Measurements from ENCODE around the gene B4GALNT4. TPM values are rescaled to one million over a fixed set of nuclear protein-coding genes. Genes with fewer than 3 reads are reported as not detected.

Gene B4GALNT4
- total and polyA plus RNA-seq, 2 donors from 2014 or later = 0.82 to 1.4 TPM

GRCh38 chr11:373716-374551 is 4.6 kb downstream of the B4GALNT4 start:
- no peaks in the 10 kb centered on the region for H3K36me3 ChIP-seq (ENCODE audit: control insufficient read depth in 2 of 3, insufficient read depth in 3 of 3, low read length in 3 of 3)
- no peaks in the 10 kb centered on the region for H3K9me3 ChIP-seq (ENCODE audit: control insufficient read depth in 2 of 3, insufficient read depth in 1 of 3, low read length in 3 of 3)
- DNase-seq (peak in 1 of 5 donors; percentile 68), FAIRE-seq (no peak)
- no peak overlapping the region for H3K9ac ChIP-seq (ENCODE audit: low read length in 3 of 3)
- no peak overlapping the region for H3K4me3 ChIP-seq (ENCODE audit: low read length in 3 of 3)
- H3K27ac ChIP-seq (ENCODE audit: low read depth in 2 of 2, low read length in 2 of 2) = no peak overlapping the region
- no peaks in the 10 kb centered on the region for H3K27me3 ChIP-seq (ENCODE audit: control insufficient read depth, insufficient read depth, low read length)
- intact Hi-C loops (cut with DNase I) = no loop called here
- no peak for TF ChIP-seq CTCF (IDR thresholded peaks at IDR 0.05; ENCODE audit: borderline replicate concordance, extremely low read depth, insufficient read depth)
- H3K4me1 ChIP-seq (ENCODE audit: control insufficient read depth in 2 of 3, insufficient read depth in 2 of 3, low read depth in 1 of 3, low read length in 3 of 3) = no peaks in the 10 kb centered on the region

- DNase-seq (no peak), FAIRE-seq (no peak)
- Histone ChIP-seq H3K9me3 (ENCODE audit: control insufficient read depth in 2 of 3, insufficient read depth in 1 of 3, low read length in 3 of 3) (no peaks in the 10 kb centered on the region), H3K4me3 (ENCODE audit: low read length in 3 of 3) (no peak overlapping the region), H3K27ac (ENCODE audit: low read depth in 2 of 2, low read length in 2 of 2) (no peak overlapping the region), H3K27me3 (ENCODE audit: control insufficient read depth, insufficient read depth, low read length) (no peaks in the 10 kb centered on the region), H3K36me3 (ENCODE audit: control insufficient read depth in 2 of 3, insufficient read depth in 3 of 3, low read length in 3 of 3) (no peaks in the 10 kb centered on the region), H3K4me1 (ENCODE audit: control insufficient read depth in 2 of 3, insufficient read depth in 2 of 3, low read depth in 1 of 3, low read length in 3 of 3) (no peaks in the 10 kb centered on the region), H3K9ac (ENCODE audit: low read length in 3 of 3) (no peak overlapping the region)
- TF ChIP-seq CTCF (IDR thresholded peaks at IDR 0.05; ENCODE audit: borderline replicate concordance, extremely low read depth, insufficient read depth) = no peak
- intact Hi-C loops (cut with DNase I) = no loop called here
Measured at GRCh38 chr11:375065-376025, 6.0 kb downstream of the B4GALNT4 start.

GRCh38 chr11:376531-377173 is 7.4 kb downstream of the B4GALNT4 start:
- no peak for TF ChIP-seq CTCF (IDR thresholded peaks at IDR 0.05; ENCODE audit: borderline replicate concordance, extremely low read depth, insufficient read depth)

More at GRCh38 chr11:376531-377173, 7.4 kb downstream of the B4GALNT4 start:
- Histone ChIP-seq H3K9ac (ENCODE audit: low read length in 3 of 3) (no peak overlapping the region), H3K4me1 (ENCODE audit: control insufficient read depth in 2 of 3, insufficient read depth in 2 of 3, low read depth in 1 of 3, low read length in 3 of 3) (no peaks in the 10 kb centered on the region), H3K36me3 (ENCODE audit: control insufficient read depth in 2 of 3, insufficient read depth in 3 of 3, low read length in 3 of 3) (no peaks in the 10 kb centered on the region), H3K27me3 (ENCODE audit: control insufficient read depth, insufficient read depth, low read length) (no peaks in the 10 kb centered on the region), H3K9me3 (ENCODE audit: control insufficient read depth in 2 of 3, insufficient read depth in 1 of 3, low read length in 3 of 3) (no peaks in the 10 kb centered on the region), H3K4me3 (ENCODE audit: low read length in 3 of 3) (no peak overlapping the region), H3K27ac (ENCODE audit: low read depth in 2 of 2, low read length in 2 of 2) (no peak overlapping the region)
- no peak for FAIRE-seq
- intact Hi-C loops (cut with DNase I) = no loop called here
- no peak for DNase-seq
